PFSK-1 (cell line): ENCODE results near the gene TBC1D23.

Source experiments
- SIN3A ChIP-seq: IDR thresholded peaks from 2 replicates; pipeline ENCODE4 v1.6.1; 2012; ENCODE audit warnings: mild to moderate bottlenecking, low read length, moderate library complexity, borderline replicate concordance; ENCODE audit not compliant: insufficient read depth
- TAF1 ChIP-seq: IDR thresholded peaks from 2 replicates; pipeline ENCODE4 v1.6.1; 2012; ENCODE audit warnings: low read length, control low read depth, borderline replicate concordance; ENCODE audit not compliant: insufficient read depth

GRCh38 chr3:100311011-100311410 lies 50.2 kb downstream of the TBC1D23 start:
- TF ChIP-seq SIN3A (no peak), TAF1 (no peak)
